SKM-1 (cell line): ENCODE results near the gene ERVW-1.
"Not testable (repeated sequence)": the region's sequence is repeated elsewhere in the genome, so short reads cannot be mapped to it uniquely, and the experiment has no call there.

Experiments used
- DNase-seq: peaks from one replicate; lab custom pipeline; 2025; ENCODE audit not compliant: unreplicated experiment; lab: John Stamatoyannopoulos, UW

Gene ERVW-1

GRCh38 chr7:92473989-92474388 is 3.8 kb downstream of the ERVW-1 start:
- not testable (repeated sequence) for DNase-seq

- not testable (repeated sequence) for DNase-seq
Measured at GRCh38 chr7:92468589-92468988, 9.2 kb downstream of the ERVW-1 start.

DNA sequence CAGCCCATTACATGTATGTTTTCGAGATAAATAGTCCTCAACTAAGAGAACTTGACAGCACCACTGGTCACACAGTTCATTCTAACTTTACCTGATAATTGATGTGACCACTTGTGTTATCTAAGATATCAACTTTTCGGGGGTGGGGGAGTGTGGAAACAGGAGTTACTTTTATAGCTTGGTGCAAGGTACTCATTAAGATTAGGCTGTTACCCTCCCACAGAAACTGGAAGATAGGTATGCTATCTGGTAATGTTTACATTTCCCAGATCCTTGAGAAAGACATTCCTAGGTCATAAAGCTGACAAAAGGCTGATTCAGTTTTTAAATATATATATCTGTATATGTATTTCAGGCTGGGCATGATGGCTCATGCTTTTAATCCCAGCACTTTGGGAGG is 11.1 kb downstream of the ERVW-1 start:
- no peak for DNase-seq

DNA sequence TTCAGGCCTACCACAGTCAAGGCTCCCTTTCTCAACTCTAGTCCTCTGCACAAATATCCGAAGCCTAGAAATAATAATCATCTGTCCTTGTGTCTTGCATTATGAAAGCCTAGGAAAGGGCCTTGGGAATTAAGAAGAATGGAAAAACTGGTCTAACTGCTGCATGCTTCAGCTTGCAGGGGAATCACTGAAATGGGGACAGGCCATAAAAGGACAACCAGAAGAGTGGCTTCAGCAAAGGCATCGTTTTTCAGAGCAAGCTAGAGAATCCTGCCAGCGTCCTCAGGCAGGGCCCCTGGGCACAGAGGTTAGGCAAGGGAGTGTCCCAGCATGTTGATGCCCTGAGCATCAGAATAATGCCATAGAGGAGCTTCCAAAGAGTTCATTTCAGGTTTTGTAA is 13.2 kb downstream of the ERVW-1 start:
- DNase-seq = no peak

DNA sequence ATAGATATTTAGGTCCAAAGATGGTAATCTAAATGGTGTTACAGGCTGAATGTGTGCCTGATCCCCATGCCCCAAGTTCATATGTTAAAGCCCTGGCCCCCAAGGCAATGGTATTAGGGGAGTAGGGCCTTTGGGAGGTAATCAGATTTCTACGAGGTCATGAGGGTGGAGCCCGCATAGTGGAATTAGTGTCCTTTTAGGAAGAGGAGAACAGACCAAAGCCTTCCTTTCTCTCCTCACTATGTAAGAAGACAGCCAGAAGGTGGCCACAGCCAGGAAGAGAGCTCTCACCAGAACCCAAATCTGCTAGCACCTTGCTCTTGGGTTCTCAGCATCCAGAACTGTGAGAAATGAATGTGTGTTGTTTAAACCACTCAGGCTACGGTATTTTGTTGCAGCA is 15.2 kb downstream of the ERVW-1 start:
- no peak for DNase-seq

DNA sequence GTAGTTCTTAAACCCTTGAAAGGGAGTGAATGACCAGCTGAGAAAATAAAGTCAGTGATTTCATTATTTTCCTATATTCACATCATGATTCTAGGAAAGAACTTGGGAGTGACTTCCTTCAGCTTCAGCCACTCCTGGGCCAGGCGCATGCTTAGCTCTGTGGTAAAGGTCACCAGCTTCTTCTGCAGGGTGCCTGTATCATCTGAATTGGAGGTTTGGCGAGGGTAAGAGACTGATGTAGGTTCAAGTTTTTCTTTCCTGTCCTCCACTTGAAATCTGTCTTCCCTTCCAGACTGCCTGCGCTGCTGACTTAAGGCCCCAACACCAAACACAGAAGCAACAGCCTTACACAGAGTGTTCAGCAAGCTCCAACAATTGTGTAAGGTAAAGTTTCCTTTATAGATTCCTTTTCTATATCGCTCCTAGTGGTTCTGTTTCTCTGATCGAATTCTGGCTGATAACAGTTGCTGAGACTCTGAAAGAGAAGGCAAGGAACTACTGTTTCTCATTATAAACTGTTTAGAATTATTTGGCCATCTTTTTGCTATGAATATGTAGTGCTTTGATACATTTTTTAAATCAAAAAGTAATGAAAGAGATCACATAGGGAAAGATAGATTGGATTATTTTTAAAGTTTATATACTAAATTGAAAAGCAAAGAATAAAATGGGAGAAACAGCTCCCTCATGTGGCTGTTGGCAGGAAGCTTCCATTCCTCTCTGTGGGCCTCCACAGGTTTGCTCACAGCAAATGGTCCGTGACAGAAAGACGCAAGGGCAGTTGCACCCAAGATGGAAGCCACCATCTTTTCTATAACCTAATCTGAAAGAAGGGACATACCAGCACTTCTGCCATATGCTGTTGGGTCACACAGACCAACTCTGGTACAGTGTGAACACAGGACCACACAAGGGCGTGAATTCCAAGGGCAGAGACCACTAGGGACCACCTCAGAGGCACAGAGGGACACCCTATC is 16.4 kb downstream of the ERVW-1 start:
- DNase-seq = no peak

DNA sequence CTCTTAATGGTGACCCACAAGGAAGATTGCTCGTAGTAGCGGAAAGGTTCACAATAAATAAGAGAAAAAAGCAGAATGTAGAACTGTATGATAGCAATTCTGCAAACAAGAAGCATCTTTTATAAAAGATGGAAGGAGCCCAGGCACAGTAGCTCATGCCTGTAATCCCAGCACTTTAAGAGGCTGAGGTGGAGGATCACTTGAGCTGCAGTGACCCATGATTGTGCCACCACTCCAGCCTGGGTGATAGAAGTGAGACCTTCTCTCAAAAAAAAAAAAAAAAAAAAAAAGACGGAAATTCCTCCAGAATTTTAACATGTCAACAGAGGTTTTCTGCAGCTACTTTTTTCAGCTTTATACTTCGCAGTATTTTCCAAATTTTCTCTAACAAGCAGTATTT is 17.2 kb downstream of the ERVW-1 start:
- DNase-seq = no peak

- DNase-seq = no peak
Measured at GRCh38 chr7:92460109-92460508, 17.6 kb downstream of the ERVW-1 start.

DNA sequence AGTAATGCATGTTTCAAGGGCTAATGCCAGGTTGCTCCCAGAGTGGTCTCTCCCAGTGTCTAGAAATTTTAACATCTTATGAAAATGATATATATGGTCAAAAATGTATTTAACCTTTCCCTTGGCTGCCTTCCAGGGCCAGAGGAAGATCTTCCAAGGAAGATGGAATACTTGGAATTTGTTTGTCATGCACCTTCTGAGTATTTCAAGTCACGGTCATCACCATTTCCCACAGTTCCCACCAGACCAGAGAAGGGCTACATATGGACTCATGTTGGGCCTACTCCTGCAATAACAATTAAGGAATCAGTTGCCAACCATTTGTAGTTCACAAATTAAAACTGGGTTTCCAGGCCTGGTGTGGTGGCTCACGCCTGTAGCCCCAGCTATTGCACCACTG is 21.5 kb downstream of the ERVW-1 start:
- DNase-seq = no peak

DNA sequence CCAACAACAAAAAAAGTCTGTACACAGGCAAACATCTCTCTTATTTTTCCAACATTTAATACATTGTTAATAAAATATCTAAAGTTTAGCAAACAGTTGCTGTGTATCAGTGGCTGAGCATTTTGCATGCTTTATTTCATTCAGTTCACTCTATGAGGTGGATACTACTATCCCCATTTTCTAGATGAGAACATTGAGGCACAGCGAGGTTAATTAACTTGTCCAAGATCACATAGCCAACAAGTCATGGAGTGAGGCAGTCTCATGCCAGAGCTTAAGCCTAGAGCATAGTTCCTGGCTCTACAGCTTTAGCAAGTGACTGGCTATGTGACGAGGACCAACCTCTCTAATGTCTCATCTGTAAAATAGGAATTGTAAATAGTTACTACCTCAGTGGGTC is 26.1 kb downstream of the ERVW-1 start:
- DNase-seq = no peak

DNA sequence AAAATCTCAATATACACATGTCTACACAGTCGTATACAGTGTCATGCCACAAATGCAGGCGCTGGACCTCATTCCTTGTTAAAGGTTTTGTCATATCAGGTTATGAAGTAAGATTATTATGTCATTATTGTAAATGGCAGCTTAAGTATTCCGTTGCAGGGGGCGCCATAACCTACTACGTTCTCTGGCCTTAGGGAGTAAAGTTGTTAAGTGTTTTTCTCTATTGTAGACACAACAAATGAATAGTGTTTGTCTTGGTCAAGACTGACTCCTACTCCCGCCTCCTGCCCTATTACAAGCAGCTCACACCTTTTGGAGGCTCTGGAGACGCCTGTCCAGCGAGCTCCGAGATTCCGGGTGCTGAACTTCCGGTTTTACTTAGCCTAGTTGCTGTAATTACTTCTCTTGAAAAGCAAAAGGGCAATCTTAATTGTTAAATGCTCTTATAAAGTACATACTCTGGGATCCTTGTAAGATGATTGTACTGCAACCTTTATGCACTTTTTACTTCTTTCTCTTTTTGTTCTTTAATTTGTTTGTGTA is 29.5 kb downstream of the ERVW-1 start:
- peak; percentile 54 for DNase-seq

DNA sequence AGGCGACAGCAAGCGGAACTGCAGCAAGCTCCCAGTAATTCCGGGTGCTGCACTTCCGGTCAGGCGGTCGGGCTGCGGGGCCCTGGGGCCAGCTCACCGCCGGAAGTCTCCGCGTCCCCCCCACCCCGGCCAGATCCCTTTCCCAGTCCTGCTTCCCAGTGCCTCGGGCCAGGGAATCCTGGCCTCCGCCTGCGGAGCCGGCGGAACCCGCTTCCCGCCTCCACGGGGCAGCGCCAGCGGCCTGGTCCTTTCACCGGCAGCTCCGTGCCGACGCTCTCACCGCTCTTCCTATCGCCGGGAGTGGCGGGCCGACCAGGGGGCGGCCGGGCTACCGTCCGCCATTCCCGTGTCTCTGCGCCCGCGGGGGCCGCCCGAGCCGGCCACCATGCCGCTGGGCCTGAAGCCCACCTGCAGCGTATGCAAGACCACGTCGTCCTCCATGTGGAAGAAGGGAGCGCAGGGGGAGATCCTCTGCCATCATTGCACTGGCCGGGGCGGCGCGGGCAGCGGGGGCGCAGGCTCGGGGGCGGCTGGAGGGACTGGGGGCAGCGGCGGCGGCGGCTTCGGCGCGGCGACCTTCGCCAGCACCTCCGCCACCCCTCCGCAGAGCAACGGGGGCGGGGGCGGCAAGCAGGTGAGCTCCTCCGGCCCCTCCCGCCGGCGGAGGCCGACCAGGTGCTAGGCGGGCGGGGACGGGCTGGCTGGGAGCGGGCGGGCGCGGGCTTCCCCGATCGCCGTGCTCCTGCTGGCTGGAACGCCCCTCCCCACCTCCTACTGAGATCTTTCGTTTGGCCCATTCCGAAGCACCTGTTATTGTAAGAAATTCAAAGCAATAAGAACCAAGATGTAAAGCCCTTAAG is 30.2 kb downstream of the ERVW-1 start, which contains the start of gene GATAD1:
Gene GATAD1 (plus strand): TSS at position 138 of the 860 bp plus-strand sequence. CDS start 248 bp downstream, at position 386.
- peak; percentile 89 for DNase-seq

DNA sequence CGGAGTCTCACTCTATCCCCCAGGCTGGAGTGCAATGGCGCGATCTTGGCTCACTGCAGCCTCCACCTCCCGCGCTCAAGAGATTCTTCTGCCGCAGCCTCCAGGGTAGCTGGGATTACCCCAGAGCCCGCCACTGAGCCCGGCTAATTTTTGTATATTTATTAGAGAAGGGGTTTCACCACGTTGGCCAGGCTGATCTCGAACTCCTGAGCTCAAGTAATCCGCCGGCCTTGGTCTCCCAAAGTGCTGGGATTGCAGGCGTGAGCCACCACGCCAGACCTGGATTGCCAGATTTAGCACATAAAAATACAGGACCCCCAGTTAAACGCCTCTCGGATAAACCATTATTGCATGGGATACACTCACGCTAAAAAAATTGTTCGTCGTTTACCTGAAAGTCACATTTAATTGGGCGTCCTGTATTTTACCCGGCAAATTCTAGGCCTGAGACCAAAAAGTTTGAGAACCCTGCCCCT is 30.8 kb downstream of the ERVW-1 start:
- DNase-seq = no peak

DNA sequence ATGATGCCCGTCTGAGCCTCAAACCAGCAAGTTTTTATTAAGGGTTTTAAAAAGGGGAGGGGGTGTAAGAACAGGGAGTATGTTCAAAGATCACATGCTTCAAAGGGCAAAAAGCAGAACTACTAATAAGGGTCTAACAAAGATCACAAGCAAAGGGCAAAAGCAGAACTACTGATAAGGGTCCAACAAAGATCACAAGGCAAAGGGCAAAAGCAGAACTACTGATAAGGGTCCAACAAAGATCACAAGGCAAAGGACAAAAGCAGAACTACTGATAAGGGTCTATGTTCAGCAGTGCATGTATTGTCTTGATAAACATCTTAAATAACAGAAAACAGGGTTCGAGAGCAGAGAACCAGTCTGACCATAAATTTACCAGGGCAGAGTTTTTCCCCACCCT is 35.0 kb downstream of the ERVW-1 start:
- DNase-seq = not testable (repeated sequence)

DNA sequence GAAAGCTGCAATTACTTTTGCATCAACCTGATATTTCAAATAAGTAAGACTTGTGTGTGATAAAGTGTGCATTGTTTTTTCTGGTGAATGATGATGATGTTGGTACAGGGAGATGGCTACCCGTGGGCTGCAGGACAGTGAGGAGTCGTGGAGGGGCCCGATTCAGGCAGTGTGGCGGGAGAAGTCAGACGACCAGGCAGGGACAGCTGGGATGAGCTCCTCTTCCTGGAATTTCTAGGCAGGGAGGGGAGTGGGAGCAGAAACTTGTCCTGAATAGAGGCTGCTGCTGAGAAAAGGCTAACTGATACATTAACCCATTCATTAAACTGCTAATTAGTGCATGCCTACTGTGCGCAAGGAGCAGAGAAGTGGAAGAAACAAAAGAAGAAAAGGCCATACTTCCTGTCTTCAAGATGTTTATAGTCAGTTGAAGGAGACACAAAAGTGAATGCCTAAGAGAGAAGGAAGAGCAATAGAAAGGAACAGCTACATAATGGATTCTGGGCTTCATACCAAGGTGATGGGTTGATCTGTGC is 39.7 kb downstream of the ERVW-1 start:
- DNase-seq = no peak

DNA sequence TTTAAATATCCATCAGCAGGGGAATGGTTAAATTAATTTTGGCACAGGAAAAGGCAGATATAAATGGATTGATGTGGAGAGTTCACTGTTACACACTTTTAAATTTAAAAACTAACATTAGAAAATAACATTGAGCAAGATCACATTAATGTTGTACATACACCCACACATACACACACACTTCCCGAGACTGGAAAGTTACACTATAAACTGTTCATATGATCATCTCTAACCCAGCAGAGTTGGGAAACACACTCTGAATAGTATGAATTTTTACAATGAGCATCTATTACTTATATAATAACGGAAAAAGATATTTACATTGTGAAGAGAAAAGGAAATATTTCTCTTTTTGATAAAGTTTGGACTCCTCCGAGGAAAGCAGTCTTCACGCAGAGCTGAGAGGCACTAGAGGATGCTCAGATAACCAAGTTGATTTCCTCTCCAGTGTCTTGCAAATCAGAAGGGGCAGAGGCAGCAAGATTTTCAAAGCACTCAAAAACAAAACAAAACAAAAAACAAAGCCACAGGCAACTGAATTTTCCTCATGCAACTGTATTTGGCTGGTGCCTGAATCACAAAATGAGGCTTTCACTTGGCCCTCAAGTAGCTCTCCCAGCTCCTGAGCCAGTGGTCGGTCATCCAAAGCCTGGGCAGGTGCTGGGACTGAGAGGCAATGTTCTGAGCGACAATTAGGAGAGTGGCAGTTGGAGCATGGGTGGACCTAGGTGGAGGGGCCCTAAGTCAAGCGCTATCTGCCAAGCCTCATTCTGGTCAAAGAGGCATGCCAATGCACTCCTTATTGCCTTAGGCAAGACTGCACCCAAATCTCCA is 40.9 kb downstream of the ERVW-1 start:
- DNase-seq = no peak

DNA sequence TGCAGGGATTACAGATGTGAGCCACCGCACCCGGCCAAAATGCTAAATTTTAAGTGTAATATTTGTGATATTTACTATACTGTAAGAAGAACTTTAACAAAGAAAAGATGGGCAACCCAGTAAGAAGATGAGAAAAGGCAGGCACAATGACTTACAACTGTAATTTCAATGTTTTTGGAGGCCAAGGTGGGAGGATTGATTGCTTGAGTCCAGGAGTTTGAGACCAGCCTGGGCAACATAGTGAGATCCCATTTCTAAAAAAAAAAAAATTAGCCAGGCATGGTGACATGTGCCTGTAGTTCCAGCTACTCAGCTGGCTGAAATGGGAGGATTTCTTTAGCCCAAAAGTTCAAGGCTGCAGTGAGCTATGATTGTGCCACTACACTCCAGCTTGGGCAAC is 42.2 kb downstream of the ERVW-1 start:
- DNase-seq = no peak

- DNase-seq = no peak
Measured at GRCh38 chr7:92433019-92433418, 44.7 kb downstream of the ERVW-1 start.

GRCh38 chr7:92432299-92432946 is 45.3 kb downstream of the ERVW-1 start:
- DNase-seq = no peak

GRCh38 chr7:92427193-92427592 is 50.6 kb downstream of the ERVW-1 start:
- no peak for DNase-seq
